Measurements from ENCODE around the gene TMEM138. TPM values are rescaled to one million over a fixed set of nuclear protein-coding genes. Genes with fewer than 3 reads are reported as not detected.

The TMEM138 gene
- polyA plus RNA-seq, result 45.6 TPM
- long read RNA-seq, donor 1, transcript TMEM138-201 (5 exons, 1,848 nt), result major isoform, 7 of 8 reads
- long read RNA-seq, donor 1, partial matches to known transcripts, result 0 of 8 reads
- long read RNA-seq, donor 1, other reads (novel, unspliced or antisense), result 0 of 8 reads
- long read RNA-seq, donor 2, transcript TMEM138-201 (5 exons, 1,848 nt), result major isoform, 8 of 12 reads
- long read RNA-seq, donor 2, partial matches to known transcripts, result 0 of 12 reads
- long read RNA-seq, donor 2, other reads (novel, unspliced or antisense), result 0 of 12 reads
- long read RNA-seq, donor 3, result 0 reads
- long read RNA-seq, donor 4, result 0 reads
- long read RNA-seq, donor 5, partial matches to known transcripts, result 0 of 7 reads
- long read RNA-seq, donor 5, other reads (novel, unspliced or antisense), result 0 of 7 reads
- long read RNA-seq, donor 6, partial matches to known transcripts, result 0 of 7 reads
- long read RNA-seq, donor 6, other reads (novel, unspliced or antisense), result 0 of 7 reads
- long read RNA-seq, donor 7, partial matches to known transcripts, result 0 of 3 reads
- long read RNA-seq, donor 7, other reads (novel, unspliced or antisense), result 0 of 3 reads
- long read RNA-seq, donor 8, transcript TMEM138-201 (5 exons, 1,848 nt), result major isoform, 13 of 18 reads
- long read RNA-seq, donor 8, partial matches to known transcripts, result 0 of 18 reads
- long read RNA-seq, donor 8, other reads (novel, unspliced or antisense), result 0 of 18 reads
- long read RNA-seq, donor 9, transcript TMEM138-201 (5 exons, 1,848 nt), result major isoform, 11 of 12 reads
- long read RNA-seq, donor 9, partial matches to known transcripts, result 0 of 12 reads
- long read RNA-seq, donor 9, other reads (novel, unspliced or antisense), result 0 of 12 reads
- long read RNA-seq, donor 10, transcript TMEM138-201 (5 exons, 1,848 nt), result major isoform, 12 of 18 reads
- long read RNA-seq, donor 10, partial matches to known transcripts, result 0 of 18 reads
- long read RNA-seq, donor 10, other reads (novel, unspliced or antisense), result 0 of 18 reads
- long read RNA-seq, donor 11, transcript TMEM138-201 (5 exons, 1,848 nt), result major isoform, 12 of 18 reads
- long read RNA-seq, donor 11, partial matches to known transcripts, result 0 of 18 reads
- long read RNA-seq, donor 11, other reads (novel, unspliced or antisense), result 0 of 18 reads

DNA sequence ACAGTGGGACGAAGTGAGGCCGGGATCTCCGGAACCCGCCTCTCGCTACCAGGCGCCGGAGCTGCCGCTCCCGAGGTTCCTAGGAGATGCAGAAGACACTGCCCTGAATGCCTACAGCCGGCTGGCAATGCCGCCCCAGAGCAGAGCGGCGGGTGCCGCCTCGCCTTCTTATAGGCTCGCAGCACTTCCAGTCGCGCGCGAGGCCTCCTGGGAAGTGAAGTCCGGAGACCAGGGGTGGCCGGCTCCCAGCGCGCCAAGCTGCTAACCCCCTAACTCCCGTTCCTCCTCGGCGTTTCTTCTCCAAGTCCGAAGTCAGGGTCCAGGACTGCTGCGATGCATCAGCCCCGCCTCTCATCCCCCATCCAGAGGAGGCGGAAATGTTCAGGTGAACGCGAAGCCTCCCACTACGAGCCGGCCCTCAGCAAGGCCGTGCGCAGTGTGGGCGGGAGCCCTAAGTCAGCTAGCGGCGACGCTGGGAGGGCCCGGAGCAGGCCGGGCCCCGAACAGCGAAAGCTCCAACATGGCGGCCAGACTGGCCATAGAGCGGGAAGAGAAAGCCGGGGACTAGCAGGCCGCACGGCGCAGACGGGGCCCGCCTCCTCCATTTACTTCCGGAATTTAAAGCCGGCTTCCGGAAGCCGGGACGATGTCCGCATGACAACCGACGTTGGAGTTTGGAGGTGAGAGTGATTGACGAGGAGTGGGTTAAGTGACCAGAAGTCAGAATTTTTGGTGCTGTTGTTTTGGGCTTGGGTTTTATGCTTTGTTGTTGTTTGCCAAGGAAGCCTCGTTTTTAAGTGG is at the start of gene TMEM138, which contains the start of gene CYB561A3:
TSS of gene TMEM138 (plus strand) at position 634 of the 801 bp plus-strand sequence. CDS start 2,017 bp downstream, outside the sequence.
TSS of gene CYB561A3 (minus strand) at position 142 of the 801 bp plus-strand sequence. CDS start 5,169 bp downstream, outside the sequence.
- no peaks in the 10 kb centered on the region for H3K9me3 ChIP-seq (ENCODE audit: control insufficient read depth, low read depth, low read length)
- peaks cover 31% of the 10 kb centered on the region for H3K4me1 ChIP-seq (ENCODE audit: control insufficient read depth, insufficient read depth, low read length)
- peak; percentile 92 to 97 for DNase-seq
- no CpG with 5 or more reads among the region's 63 CpGs for WGBS (ENCODE audit: insufficient coverage, low lambda C conversion rate)
- peaks cover 26% of the 10 kb centered on the region for H3K36me3 ChIP-seq (ENCODE audit: control insufficient read depth, insufficient read depth, low read length)
- no peaks in the 10 kb centered on the region for H3K27me3 ChIP-seq (ENCODE audit: control insufficient read depth, insufficient read depth, low read length)
- peak within 1 kb of the TSS; percentile 86 for H3K27ac ChIP-seq (ENCODE audit: low read length)
- H3K4me3 ChIP-seq (ENCODE audit: low read length), result peak within 1 kb of the TSS; percentile 70

- WGBS (ENCODE audit: insufficient coverage, low lambda C conversion rate), result no CpG with 5 or more reads among the region's 2 CpGs
Observed at GRCh38 chr11:61315260-61315659, 46.9 kb upstream of the TMEM138 start.

GRCh38 chr11:61325649-61326414 is 36.3 kb upstream of the TMEM138 start:
- no peaks in the 10 kb centered on the region for H3K27me3 ChIP-seq (ENCODE audit: control insufficient read depth, insufficient read depth, low read length)
- H3K4me1 ChIP-seq (ENCODE audit: control insufficient read depth, insufficient read depth, low read length), result no peaks in the 10 kb centered on the region
- H3K36me3 ChIP-seq (ENCODE audit: control insufficient read depth, insufficient read depth, low read length), result peaks cover 83% of the 10 kb centered on the region
- WGBS (ENCODE audit: insufficient coverage, low lambda C conversion rate), result 75% methylated on average over 2 of the region's 2 CpGs
- no peak overlapping the region for H3K27ac ChIP-seq (ENCODE audit: low read length)
- no peak overlapping the region for H3K4me3 ChIP-seq (ENCODE audit: low read length)
- no peak for DNase-seq
- no peaks in the 10 kb centered on the region for H3K9me3 ChIP-seq (ENCODE audit: control insufficient read depth, low read depth, low read length)

More at GRCh38 chr11:61315260-61315659, 46.9 kb upstream of the TMEM138 start:
- H3K27me3 ChIP-seq (ENCODE audit: control insufficient read depth, insufficient read depth, low read length), result no peaks in the 10 kb centered on the region
- no peaks in the 10 kb centered on the region for H3K9me3 ChIP-seq (ENCODE audit: control insufficient read depth, low read depth, low read length)
- H3K4me1 ChIP-seq (ENCODE audit: control insufficient read depth, insufficient read depth, low read length), result no peaks in the 10 kb centered on the region
- H3K36me3 ChIP-seq (ENCODE audit: control insufficient read depth, insufficient read depth, low read length), result peaks cover 73% of the 10 kb centered on the region
- H3K4me3 ChIP-seq (ENCODE audit: low read length), result no peak overlapping the region
- DNase-seq, result no peak
- H3K27ac ChIP-seq (ENCODE audit: low read length), result no peak overlapping the region

DNA sequence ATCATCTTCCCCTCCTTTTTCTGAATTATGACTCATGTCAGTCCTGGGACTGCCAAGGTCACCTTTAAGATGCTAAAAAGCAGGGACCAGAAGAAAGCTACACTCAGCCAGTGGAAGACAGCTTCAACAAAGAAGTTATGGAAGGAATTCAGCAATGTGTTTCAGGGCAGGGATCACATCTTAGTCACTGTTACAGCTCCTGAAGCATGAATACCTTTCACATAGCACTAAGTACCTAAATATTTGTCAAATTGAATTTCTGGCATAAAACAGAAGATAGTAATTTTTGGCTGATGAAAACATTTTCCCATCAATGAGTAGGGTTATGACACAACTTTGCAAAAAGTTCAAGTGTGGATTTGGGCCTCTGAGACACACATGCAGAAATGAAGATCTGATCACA is 34.5 kb upstream of the TMEM138 start:
- Histone ChIP-seq H3K27ac (ENCODE audit: low read length) (no peak overlapping the region), H3K4me1 (ENCODE audit: control insufficient read depth, insufficient read depth, low read length) (peaks cover 9% of the 10 kb centered on the region), H3K4me3 (ENCODE audit: low read length) (no peak overlapping the region), H3K36me3 (ENCODE audit: control insufficient read depth, insufficient read depth, low read length) (peaks cover 70% of the 10 kb centered on the region), H3K9me3 (ENCODE audit: control insufficient read depth, low read depth, low read length) (no peaks in the 10 kb centered on the region), H3K27me3 (ENCODE audit: control insufficient read depth, insufficient read depth, low read length) (no peaks in the 10 kb centered on the region)
- DNase-seq, result no peak

DNA sequence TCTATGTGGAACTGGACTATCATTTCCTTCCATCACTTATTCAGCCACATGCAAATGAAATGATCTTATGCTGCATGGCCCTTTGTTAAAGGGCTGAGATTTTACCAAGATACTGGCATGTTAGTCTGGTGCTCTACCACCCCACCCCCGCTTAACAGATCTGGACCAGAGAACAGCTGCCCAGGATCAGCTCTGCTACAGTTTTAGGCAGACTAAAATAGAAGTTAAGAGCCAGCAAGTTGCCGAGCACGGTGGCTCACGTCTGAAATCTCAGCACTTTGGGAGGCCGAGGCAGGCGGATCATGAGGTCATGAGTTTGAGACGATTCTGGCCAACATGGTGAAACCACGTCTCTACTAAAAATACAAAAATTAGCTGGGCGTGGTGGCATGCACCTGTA is 33.8 kb upstream of the TMEM138 start:
- H3K27ac ChIP-seq (ENCODE audit: low read length), result no peak overlapping the region
- no peak overlapping the region for H3K4me3 ChIP-seq (ENCODE audit: low read length)
- no peaks in the 10 kb centered on the region for H3K27me3 ChIP-seq (ENCODE audit: control insufficient read depth, insufficient read depth, low read length)
- no CpG with 5 or more reads among the region's 9 CpGs for WGBS (ENCODE audit: insufficient coverage, low lambda C conversion rate)
- H3K4me1 ChIP-seq (ENCODE audit: control insufficient read depth, insufficient read depth, low read length), result peaks cover 9% of the 10 kb centered on the region
- H3K9me3 ChIP-seq (ENCODE audit: control insufficient read depth, low read depth, low read length), result no peaks in the 10 kb centered on the region
- peaks cover 63% of the 10 kb centered on the region for H3K36me3 ChIP-seq (ENCODE audit: control insufficient read depth, insufficient read depth, low read length)
- no peak for DNase-seq

- Histone ChIP-seq H3K4me3 (ENCODE audit: low read length) (no peak overlapping the region), H3K27me3 (ENCODE audit: control insufficient read depth, insufficient read depth, low read length) (no peaks in the 10 kb centered on the region), H3K36me3 (ENCODE audit: control insufficient read depth, insufficient read depth, low read length) (peaks cover 51% of the 10 kb centered on the region), H3K27ac (ENCODE audit: low read length) (no peak overlapping the region), H3K9me3 (ENCODE audit: control insufficient read depth, low read depth, low read length) (no peaks in the 10 kb centered on the region), H3K4me1 (ENCODE audit: control insufficient read depth, insufficient read depth, low read length) (peaks cover 23% of the 10 kb centered on the region)
- DNase-seq, result no peak
- WGBS (ENCODE audit: insufficient coverage, low lambda C conversion rate), result 90% methylated on average over 2 of the region's 4 CpGs
Observed at GRCh38 chr11:61329871-61330270, 32.3 kb upstream of the TMEM138 start.

DNA sequence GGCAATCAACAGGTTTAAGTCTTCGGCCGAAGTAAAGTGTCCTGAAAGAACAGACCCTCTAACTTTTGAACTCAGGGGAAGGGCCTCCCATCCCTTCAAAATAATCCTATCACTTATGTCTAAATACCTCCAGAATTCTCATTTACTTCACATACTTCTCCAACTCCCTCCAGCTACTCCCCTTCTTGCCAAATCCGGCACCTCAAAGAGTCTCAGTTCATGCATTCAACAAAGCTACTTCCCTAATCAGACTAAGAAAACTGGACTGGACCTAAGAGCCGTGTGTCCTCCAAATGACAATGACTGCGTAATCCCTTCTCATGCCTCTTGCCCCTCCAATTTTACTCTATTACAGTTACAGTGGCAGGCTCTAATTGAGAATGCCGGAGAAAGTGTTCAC is 30.5 kb upstream of the TMEM138 start:
- Histone ChIP-seq H3K27me3 (ENCODE audit: control insufficient read depth, insufficient read depth, low read length) (no peaks in the 10 kb centered on the region), H3K9me3 (ENCODE audit: control insufficient read depth, low read depth, low read length) (no peaks in the 10 kb centered on the region), H3K27ac (ENCODE audit: low read length) (no peak overlapping the region), H3K4me1 (ENCODE audit: control insufficient read depth, insufficient read depth, low read length) (peaks cover 34% of the 10 kb centered on the region), H3K4me3 (ENCODE audit: low read length) (peak overlapping the region; percentile 92), H3K36me3 (ENCODE audit: control insufficient read depth, insufficient read depth, low read length) (peaks cover 34% of the 10 kb centered on the region)
- 80% methylated on average over 2 of the region's 6 CpGs for whole genome bisulfite sequencing (ENCODE audit: insufficient coverage, low lambda C conversion rate)
- DNase-seq, result no peak

- peaks cover 32% of the 10 kb centered on the region for H3K36me3 ChIP-seq (ENCODE audit: control insufficient read depth, insufficient read depth, low read length)
- H3K4me3 ChIP-seq (ENCODE audit: low read length), result peak overlapping the region; percentile 92
- no peaks in the 10 kb centered on the region for H3K27me3 ChIP-seq (ENCODE audit: control insufficient read depth, insufficient read depth, low read length)
- peaks cover 38% of the 10 kb centered on the region for H3K4me1 ChIP-seq (ENCODE audit: control insufficient read depth, insufficient read depth, low read length)
- peak overlapping the region; percentile 96 for H3K27ac ChIP-seq (ENCODE audit: low read length)
- WGBS (ENCODE audit: insufficient coverage, low lambda C conversion rate), result no CpG with 5 or more reads among the region's 24 CpGs
- peak in 1 of 2 donors; percentile 33 for DNase-seq
- no peaks in the 10 kb centered on the region for H3K9me3 ChIP-seq (ENCODE audit: control insufficient read depth, low read depth, low read length)
Observed at GRCh38 chr11:61332281-61332796, 29.8 kb upstream of the TMEM138 start.

Data from large intestine (tissue), 12 donors.